A204.1 (cell line): ENCODE measurements around the gene MRPS21.

Source experiments
- FAIRE-seq: peaks from 2 replicates; lab custom pipeline; 2012; peaks lifted over from hg19 to GRCh38; lab: Jason Lieb, UNC

The MRPS21 gene

DNA sequence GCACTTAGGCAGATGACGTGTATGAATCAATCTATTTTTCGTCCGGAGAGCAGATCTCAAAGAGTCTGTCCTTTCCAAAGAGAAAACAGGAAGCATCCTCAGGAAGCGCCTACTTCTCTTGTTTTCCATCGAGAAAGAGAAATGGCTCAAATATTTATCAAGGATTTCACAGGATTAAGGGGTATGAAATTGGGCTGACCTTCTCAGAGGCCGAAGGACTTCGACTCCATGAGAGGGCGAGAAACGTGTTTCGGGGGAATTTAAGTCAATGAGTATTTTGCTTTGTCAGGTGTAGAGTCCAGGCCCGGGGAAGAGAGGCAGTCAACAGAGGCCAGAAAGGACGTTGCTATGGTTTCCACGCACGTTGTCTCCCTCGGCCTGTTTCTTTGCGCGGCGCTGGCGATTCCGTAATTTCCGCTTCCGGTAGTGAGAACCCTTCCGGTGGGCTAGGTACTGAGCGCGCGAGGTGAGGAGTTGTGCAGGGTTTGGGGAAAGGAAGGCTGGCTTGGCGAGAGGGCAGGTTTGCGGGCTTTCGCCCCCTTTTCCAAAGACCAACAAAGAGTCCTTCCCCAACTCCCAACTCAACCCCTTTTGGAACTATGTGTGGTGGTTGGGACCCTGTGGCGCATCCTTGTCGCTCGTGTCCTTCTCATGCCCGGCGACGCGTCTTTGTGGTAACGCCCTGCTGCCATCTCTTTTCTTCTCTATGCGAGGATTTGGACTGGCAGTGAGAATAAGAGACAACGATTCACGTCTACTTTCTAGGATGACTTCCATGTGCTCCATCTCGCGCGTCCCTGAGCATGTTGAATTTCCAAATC, at the start of gene MRPS21:
MRPS21 (plus strand) TSS at position 429 of the 821 bp plus-strand sequence. CDS start 506 bp downstream, outside the sequence.
- FAIRE-seq, result peak; percentile 41

DNA sequence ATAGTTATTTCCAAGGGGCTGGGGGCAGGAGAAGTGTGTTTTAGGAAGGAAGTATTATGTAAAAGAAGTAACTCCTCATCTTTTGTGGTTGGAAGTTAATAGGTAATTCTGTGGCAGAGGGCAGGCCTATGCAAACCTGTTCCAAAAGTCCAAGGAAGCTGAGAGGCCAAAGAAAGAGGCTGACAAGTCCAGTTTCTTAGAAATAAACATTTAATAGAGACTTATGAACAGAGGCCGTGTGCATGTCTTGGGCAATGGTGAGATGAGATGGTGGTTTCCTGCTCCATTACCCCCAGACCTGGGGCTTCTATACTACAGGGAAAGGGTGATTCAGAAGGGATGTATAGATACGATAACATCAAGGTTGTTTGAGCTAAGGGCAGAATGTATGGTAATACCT, 43.7 kb upstream of the MRPS21 start:
- no peak for FAIRE-seq

DNA sequence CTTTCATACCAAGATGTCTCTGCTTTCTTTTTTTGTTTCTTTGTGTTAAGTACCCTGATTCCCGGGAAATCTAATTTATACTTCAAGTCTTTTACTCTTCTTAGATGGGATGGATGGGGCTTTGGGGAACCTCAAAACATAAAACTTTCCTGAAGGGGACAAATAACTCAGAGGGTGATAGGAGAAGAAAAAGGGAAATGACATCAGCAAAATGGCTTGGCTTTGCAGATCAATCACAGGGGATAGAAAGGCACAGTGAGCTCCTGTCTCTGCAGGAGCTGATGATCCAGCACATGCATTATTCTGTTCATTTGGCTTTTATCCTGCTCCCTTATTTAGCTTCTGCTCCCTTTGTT, 37.5 kb upstream of the MRPS21 start:
- no peak for FAIRE-seq

DNA sequence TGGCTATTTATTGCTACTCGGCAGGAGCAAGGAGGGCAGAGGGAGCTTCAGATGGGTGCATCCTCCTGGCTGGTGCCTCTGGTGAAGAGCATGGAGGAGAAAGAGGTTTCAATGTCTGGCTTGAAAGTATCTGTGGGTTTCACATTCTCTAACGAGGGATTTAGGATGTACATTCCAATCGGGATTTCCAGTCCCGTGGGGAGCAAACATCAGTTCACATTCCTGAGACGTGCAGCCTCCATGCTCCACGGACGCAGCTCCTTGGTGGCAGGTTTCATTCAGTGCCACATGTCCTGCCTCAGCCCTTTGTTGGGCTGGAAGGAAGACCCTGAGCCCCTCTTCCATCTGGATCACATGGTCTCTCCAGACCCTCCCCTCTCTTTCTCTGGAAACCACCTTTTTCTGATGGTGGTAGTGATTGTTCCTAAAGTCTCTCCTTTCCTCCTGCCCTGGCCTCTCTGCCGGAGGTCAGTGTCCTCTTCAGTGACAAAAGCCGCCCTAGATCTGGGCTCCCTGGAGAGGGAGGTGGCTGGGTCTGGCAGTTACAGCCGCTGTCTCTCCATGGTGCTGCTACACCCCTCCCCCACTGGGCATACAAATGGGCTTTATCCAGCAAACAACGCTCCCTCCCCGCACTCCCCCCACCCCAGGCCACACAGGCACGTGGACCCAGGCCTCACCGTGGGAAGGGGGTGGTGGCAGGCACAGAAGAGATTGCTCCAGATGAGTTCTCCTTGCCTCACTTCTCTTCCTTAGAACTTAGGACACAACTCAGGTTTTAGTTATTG, 36.9 kb upstream of the MRPS21 start:
- no peak for FAIRE-seq

DNA sequence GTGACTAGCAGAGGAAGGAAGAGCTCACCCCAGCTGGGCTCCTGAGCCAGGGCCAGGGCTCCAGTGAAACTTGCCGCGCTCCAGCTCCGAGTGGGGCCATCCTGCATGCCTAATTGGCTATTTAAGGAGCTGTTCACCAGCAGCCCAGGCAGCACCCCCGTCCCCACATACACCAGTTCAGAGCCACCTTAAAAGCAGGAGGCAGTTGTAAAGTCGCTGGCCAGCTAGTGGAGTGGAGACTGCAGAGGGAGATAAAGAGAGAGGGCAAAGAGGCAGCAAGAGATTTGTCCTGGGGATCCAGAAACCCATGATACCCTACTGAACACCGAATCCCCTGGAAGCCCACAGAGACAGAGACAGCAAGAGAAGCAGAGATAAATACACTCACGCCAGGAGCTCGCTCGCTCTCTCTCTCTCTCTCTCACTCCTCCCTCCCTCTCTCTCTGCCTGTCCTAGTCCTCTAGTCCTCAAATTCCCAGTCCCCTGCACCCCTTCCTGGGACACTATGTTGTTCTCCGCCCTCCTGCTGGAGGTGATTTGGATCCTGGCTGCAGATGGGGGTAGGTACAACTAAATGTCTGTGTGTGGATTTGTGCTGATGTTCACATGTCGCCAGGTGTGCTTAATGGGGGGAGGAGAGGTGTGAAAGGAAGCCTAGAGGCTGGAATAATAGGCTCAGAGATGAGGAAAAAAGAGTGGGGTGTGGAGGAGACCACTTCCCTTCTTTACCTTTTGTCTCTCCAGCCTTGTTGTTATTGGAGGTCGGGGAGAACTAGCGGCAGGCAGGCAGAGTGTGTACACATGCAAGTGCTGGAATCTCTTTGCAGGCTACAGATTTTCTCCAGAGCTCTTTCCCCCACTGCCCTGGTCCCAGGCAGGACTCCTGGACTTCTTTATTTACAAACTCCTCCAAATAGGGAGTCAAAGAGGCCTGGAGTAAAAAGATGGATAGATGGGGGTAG, 35.8 kb upstream of the MRPS21 start, which contains the start of gene CA14:
CA14 (plus strand) TSS at position 151 of the 962 bp plus-strand sequence; CDS start at position 506, 355 bp downstream.
- no peak for FAIRE-seq

DNA sequence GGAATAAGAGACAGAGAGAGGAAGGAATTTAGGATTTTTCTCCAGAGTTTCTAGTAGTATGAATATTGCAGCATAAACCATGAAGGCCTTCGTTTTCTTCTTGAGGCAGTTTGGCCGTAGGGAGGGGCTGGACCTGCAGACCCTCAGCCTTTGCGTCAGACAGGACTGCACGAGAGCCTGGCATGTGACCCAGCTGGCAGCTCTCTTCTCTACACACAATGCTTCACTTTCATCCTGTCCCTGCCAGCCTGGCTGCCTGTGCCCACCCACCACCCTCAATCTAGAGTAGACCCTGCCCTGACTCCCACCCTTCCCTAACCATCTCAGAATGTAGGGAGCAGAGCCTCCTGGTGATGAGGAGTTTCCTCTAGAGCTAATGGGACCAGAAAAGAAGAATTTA, 34.4 kb upstream of the MRPS21 start:
- FAIRE-seq, result no peak

DNA sequence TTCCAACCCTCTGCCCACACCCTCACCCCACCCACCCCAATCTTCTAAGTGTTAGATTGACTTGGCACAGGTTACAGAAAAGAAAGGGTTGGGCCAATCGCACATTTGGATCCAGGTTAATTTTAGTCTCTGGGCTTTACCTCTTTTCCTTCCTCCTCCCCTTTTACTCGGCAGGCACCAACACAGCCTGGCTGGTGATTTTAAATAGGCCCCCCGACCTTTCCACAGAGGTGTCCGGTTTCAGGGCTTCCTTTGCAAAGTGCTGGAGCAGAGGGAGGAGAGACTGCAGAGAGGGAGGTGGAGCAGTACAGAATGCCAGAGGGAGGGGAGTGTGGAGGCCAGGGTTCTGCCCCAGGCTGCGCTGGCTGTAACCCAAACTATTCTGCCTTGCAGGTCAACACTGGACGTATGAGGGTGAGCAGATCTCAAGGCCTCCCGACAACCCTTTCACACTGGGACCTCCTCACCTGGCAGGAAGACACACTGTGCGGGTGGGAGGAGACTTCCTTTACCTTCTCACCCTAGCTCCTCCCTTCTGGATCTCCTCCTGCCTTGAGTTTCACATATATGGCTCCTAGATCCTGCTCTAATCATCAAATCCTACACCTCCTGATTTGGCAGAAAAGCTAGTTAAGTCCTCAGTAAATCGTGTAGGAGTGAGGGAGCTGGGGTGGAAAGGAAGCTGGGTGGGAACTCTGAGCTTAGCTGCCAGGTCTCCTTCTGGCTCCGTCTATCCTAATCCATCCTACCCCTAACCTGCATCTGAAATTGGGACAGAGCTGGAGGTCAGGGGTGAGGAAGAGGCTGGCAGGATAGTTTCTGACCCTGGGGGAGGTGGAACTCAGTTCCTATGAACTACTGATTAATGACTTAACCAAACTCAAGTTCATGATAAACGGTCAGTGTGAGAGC, 33.6 kb upstream of the MRPS21 start:
- FAIRE-seq, result no peak

DNA sequence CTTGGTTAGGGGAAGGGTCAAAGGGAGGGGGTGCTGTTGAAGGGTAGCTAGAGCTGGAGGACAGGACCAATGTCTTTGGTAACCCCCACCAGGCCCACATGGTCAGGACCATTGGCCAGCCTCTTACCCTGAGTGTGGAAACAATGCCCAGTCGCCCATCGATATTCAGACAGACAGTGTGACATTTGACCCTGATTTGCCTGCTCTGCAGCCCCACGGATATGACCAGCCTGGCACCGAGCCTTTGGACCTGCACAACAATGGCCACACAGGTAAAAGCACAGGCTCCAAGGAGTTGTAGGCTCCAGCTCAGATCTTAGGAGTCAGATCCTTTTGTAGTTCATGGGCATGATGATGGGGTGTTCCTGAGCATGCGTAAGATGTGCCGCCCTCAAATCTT, 32.3 kb upstream of the MRPS21 start:
- no peak for FAIRE-seq

DNA sequence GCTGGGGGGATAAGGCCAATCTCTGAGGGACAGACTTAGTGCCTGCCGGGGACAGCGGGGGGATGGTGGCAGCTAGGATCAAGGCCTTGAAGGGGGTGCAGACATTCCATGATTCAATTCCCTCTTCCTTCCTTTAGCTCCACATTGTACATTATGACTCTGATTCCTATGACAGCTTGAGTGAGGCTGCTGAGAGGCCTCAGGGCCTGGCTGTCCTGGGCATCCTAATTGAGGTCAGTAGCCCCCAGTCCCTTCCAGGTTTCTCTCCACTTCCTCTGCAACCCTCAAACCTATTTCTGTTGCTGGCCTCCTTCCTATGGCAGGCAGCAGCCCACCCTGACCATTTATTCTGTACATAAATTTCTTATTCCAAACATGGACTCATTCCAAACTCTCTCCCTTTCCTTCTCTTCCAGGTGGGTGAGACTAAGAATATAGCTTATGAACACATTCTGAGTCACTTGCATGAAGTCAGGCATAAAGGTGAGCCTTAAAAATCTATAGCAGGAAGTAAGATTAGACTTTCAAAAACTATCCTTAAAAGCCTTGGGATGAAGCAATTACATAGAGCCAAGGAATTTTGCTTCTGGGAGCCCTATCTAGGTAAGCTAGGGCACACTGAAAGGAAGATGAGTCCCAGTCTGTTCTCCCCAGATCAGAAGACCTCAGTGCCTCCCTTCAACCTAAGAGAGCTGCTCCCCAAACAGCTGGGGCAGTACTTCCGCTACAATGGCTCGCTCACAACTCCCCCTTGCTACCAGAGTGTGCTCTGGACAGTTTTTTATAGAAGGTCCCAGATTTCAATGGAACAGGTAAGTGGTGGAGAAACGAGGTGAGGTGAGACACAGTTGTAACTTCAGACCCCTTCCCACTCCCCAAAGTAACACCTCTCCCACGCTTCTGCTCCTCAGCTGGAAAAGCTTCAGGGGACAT, 31.0 kb upstream of the MRPS21 start:
- FAIRE-seq, result no peak

DNA sequence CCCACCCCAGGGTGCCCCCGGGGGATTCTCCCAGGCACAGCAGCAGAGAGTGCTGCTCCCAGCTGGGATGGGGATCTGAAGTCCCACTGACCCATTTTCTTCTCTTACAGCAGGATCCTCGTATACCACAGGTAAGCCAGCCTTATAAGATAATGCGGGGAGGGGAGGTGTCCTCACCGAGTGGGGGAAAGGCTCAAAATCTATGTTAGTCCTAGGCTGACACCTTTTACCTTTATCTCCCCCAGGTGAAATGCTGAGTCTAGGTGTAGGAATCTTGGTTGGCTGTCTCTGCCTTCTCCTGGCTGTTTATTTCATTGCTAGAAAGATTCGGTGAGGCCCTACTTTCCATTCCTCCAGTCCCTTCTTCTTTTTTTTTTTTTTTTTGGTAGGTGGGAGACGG, 30.1 kb upstream of the MRPS21 start:
- no peak for FAIRE-seq

DNA sequence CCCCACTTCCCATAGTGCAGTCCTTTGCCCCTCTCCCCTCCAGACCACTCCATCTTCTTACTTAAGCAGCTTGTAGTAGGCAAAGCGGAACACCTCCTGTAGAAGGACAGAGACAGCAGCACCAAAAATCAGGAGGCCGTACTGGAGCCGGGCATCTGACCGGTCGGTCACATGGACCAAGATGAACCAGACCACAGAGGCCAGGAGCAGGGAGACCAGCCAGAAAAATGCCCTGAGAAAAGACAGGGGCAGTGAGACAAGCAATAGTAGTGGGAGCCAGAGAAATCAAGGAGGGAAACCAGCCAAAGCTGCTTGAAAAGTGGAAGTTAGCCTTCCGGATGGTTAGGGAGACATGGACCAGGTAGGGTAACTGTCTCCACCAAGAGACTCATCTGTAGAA, 25.8 kb upstream of the MRPS21 start:
- FAIRE-seq, result no peak

DNA sequence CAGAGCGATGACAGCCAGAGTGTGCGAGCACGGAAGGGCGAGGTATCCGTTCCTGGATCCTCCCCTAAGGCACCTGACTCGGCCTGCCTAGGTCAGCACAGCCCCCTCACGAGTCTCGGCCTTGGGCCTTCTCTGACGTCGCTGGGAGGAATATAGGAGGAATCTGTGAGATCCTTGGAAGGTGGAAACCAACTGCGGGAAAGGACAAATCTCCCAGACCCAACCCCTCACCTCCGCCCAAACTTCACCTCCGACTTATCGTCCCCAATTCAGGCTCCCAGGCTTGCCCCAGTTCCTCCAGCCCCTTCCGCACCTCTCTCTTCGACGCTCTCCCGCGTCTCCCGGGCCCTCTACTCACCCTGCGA, 25.3 kb upstream of the MRPS21 start:
- FAIRE-seq, result no peak

DNA sequence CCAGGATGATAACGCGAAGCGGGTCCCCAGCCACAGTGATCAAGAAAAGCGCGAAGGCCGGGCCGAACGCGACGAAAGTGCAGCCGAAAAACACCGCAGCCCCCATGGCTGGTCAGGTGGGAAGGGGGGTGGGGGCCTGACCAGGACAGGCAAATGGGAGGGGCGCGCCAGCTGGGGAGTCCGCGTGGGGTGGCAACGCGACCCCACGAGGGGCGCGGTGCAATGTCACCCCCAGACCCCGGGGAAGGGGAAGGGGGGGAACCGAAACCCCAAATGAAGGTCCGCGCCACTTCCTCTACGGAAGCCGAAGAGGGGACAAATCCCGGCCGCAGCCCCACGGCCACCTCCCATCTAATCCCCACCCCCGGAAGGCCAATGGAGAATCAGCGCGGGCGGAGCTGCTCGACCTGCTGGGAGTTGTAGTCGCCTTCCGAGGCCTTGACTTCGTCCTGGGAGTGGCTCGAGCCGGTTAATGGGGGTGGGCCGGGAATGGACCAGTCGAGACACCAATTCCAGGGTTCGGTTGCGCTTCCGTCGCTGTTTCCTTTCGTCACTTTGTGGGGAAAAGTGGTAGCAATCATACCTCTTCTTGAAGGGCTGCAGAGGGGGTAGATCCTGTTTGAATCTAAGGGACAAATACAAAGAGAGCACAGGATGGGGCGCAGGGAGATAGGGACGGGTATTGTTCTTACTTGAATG, 24.8 kb upstream of the MRPS21 start, which contains the start of gene APH1A:
APH1A (minus strand) TSS at position 312 of the 699 bp plus-strand sequence; CDS start at position 106, 206 bp downstream.
- FAIRE-seq, result peak; percentile 95

DNA sequence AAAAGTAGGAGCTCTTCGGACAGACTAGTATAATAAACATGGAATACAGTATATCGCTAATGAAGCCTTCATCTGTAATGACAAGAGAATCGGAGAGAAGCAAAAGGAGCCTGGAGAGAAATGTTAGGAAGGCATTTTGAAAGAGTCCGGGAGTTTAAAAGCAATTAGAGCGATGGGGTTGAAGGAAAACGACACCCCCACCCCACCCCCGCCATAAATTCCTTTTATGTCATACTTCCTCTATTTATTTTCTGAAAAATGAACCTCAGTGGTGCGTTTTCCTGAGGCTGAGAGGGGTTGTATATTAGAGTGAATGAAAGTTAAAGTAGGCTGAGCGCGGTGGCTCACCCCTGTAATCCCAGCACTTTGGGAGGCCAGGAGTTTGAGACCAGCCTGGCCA, 24.2 kb upstream of the MRPS21 start:
- no peak for FAIRE-seq

DNA sequence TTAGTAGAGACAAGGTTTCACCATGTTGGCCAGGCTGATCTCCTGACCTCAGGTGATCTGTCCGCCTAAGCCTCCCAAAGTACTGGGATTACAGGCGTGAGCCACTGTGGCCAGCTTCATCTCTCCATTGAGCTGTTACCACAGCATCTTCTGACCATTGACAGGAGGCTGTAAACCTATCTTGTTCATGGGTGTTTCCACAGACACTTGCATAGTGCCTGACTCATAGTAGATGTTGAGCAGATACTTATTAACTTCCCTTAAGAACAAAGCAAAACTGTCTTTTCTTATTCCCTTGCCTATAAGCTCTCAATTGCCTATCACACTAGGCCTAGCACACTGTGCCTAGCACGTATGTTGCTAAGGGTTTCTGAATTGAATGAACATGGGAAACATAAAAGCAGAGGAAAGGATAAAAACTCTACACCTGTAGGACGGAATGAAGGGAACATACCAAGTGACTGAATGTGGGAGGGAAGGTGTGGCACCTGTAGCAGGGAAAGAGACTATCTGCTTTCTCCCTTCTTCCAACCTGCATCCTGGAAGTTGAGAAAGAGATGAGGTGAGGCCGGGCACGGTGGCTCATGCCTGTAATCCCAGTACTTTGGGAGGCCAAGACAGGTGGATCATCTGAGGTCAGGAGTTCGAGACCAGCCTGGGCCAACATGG, 22.2 kb upstream of the MRPS21 start:
- no peak for FAIRE-seq

DNA sequence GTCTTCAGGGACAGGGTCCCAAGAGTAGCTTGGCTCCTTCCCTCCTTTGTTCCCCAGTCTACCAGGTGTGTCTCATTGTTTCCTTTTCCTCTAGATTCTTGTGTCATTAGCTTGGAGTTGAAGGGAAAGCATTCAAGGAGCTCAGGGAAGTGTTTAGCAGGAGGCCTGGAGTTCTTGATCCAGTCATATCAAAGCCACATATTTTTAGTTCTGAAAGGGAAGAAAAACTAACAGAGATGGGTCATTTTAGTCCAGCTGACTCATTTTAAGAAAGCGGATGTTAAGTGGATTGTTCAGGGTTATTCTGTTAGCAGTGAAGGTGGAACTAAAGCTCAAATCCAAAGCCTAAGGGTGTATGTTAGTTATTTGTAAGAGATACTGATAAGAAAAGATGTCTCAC, 20.4 kb upstream of the MRPS21 start:
- FAIRE-seq, result no peak

DNA sequence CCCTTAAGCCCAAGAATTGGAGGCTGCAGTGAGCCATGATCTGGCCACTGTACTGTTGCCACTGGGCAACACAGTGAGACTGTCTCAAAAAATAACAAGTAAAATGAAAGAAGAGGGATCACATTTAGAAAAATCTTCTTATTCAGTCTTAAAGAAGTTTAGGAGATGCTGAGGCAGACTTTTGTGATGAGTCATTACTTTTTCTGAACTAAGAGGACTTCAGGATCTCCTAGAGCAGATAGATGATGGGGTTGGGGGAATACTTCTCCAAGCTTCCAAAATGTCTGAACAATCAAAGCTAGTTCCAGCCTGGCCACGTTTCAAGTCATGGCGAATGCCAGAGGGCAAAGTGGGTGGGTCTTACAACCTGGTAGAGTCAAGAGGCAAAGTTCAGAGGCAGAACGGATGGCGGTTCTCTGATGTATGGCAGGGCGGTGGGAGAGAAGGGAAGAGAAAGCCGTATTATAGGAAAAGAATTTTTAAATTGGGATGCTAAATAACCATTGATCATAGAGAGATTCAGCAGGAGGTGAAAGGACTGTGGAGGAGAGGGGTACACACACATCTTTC, 13.4 kb upstream of the MRPS21 start:
- no peak for FAIRE-seq

DNA sequence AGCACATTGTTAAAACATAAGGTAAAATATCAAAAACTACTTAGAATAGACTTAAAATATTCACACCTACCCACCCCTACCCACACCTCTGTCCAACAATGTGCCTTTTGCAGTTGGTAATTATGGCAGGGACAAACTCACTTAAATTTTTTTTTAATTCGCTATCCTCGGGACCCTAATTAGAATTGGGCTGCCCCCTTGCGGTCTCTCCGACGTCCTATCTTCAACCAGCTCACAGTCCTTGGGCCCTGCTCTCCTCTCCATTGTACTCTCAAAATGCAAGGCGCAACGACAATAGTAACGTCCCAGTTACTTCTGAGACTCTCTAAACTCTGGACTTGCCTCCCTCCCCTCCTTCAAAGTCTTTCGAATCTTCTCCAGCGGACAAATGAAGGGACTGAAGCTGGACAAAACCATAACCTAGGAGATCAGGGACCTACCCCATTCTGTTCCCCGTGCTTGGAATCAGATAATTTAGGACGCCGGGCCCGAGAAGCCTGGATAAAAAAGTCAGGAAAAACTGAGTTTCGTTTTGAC, 12.4 kb upstream of the MRPS21 start:
- peak; percentile 47 for FAIRE-seq
